GM19043 (cell line): ENCODE results near the gene ZBTB38.
A peak's percentile ranks its signal among the peaks of the same experiment; 100 is the strongest.

Experiments used
- ATAC-seq: cut with Tn5 transposase; IDR thresholded peaks from one replicate; pipeline ENCODE4 v1.9.1; 2021; ENCODE audit warnings: low read depth; ENCODE audit not compliant: unreplicated experiment

ZBTB38 gene

DNA sequence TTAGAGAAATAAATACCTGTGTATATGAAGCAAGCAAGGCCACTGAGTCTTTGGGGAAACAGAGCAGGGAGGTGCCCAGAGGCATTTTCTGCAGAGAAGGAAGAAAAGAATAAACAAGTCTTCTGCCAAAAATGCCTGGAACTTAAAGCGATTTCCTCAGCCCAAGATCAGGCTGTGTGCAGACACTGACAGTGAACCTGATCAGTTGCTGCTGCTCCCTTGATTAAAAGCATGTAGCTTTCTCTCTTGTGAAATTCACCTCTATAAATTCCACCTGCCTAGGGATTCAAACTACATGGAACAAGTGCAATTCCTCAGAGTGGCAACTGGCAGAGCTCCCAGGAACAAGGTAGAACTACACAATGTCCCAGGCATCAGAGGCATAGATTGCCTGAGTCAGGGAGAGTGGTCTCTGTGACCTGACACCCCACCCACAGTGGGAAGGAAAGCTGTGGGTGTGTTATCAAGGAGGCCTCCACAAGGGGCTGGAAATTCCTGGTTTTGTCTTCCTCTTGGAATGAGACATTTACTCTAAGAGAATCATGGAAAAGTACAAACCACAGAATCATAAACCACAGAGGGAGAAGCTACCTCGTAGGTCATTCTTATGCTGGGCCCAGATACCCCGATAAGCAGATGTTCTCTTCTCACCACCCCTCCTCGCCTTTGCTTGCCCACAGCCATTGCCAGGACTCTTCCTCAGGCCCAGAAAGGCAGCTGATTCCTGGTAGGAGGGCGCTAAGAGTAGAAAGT lies 1.8 kb upstream of the ZBTB38 start:
- ATAC-seq = no peak

DNA sequence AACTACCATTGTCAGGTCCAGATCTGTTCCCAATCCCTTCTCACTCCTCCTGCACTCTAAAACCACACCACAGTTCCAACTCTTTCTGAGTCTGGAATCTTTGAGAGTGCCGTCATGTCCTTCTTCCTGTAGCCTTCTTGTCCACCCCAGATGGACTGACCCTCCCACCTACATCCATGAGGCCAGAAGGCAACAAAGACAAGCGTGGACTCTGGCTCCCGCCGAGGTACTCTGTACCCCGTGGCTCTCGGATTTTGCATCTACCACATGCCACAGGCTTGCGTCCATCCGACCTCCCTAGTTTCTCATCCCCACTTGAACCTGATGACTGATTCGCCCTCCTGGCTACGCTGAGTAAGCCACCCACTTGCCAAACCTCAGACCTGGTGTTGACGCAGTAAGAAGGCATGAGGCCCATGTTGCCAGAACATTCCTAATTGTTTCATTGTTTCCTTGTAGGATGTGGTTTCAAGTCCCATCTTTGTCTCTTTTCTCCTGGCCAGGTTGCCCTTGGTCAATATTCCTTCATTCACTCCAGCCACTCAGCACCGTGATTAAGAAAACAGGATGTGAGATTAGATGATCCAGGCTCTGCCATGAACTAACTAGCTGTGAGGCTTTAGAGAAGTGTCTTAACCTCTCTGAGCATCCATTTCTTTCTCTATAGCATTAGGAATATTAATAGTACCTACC lies 1.1 kb upstream of the ZBTB38 start:
- ATAC-seq = no peak

GRCh38 chr3:141368925-141369794 lies 856 bp downstream of the ZBTB38 start:
- ATAC-seq = no peak

DNA sequence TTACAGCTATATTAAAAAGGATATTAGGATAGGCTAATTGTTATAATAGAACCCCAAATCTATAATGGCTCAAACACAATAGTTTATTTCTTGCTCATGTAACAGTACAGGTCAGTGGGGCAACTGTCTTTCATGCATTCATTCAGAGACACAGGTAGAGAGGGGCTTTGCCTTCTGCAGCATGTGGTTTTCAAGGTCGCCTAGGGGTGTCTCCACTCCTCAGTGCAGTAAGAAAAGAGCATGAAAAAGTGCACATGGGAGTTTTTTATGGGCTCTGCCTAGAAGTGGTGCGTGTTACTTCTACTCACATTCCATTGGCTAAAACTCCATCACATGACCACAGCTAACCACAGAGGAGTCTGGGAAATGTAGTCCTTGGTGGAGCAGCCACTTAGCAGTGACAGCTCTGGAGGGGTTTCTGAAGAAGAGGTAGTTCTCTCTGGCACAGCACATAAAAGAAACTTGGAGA lies 1.8 kb downstream of the ZBTB38 start:
- ATAC-seq = peak; percentile 89

DNA sequence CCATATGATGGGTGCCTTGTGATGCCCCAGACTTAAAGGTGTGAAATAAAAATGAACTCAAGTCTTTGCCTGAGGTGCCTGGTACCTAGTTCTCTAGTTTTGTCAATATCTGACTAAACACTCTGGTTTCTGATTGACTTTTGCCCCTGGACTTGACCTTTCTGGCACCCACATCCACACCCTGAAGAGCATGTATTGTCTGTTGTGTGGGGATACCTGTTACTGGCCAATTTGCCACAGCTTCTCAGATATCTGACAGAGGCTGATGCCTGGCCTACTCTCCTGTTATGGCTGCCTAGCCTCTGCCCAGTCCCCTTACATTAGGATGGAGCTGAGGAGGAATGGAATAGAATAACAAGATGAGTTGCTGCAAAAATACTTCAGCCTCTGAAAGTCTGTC lies 3.6 kb downstream of the ZBTB38 start:
- ATAC-seq = no peak

- ATAC-seq = no peak
These were observed 4.4 kb downstream of the ZBTB38 start for GRCh38 chr3:141372656-141373055.

- ATAC-seq = no peak
These were observed 4.9 kb downstream of the ZBTB38 start for GRCh38 chr3:141373232-141373631.

DNA sequence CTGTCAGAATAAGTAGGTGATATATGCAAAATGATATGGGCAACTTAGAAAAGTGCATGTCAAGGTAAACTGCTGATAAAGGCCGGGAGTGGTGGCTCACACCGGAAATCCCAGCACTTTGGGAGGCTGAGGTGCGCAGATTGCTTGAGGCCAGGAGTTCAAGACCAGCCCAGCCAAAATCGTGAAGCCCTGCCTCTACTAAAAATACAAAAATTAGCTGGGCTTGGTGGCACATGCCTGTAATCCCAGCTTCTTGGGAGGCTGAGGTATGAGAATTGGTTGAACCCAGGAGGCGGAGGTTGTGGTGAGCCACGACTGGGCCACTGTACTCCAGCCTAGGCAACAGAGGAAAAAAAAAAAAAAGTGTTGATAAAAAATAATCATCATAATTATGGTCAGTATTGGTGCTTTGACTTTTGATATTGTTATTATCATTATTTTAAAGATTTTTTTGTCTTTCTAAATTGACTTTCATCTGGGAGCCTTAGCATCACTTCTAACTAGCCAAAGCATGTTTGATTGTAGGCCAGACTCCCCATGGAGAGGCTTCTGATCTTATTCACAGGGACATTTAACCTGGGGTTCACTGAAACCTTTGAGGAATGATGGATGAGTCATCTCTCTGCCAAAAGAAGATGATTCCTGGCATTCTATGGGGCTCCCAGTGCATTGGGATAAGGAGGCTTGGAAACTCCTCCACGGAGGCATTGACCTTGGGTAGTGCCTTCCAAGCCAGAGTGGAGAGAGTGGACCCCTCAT lies 5.6 kb downstream of the ZBTB38 start:
- no peak for ATAC-seq

DNA sequence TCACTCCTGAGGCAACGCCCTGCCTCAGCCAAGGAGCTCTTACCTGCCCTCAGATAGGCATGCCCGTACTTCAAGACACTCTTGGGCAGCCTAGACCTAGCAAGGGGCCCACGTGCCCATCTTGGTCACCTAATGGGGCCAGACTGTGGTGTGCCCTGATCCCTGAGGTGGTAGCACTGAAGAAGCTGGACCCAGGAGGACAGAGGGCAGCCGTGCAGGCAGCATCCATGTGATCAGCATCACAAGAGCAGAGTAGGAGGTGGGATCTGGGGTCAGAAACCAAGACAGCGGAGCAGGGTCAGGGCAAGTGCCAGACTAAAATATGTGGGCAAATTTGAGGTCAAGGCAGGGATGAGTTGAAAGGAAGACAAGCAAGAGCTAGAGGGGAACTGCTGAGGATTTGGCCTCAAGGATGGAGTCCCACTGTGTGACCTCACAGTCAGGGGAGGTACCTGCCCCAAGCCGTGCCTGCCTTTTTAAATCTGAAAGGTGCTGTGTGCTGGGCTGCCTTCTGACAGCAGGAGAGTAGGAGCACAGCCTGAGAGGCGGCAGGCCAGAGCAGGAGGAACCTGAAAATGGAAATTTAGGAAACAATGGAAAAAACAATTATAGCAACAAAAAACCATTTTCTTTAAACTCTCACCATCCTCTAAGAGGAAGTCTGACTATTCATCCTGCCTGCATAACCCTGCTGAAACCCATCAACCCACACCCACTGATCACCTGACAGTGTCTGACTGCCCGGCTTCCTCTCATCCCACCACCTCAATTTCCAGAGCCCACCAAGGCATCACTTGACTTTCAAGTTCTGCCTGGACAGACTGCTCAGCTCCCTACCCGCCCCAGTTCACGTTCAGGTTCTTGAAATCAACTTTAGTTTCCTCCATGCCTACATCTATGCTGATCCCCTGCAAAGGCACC lies 7.3 kb downstream of the ZBTB38 start:
- ATAC-seq = no peak

- ATAC-seq = no peak
These were observed 9.1 kb downstream of the ZBTB38 start for GRCh38 chr3:141377377-141377776.

DNA sequence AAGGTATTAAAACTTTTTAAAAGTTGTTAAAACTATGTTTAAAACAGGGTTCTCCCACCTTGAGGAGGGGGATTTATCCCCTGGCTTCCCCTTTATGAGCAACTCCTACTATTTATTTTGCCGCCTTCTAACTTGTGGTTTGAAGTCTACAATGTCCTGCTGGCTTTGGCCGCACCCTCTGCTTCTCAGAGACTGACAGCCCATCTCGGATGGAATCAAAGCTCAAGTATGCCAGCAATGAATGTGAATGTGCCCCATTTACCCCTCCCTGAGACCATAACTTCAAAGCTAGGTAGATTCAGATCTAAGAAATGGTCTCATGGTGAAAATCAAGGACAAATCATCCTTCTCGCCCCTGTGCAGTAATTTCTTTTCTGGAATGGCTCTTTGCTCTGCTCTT lies 10.3 kb downstream of the ZBTB38 start:
- no peak for ATAC-seq

DNA sequence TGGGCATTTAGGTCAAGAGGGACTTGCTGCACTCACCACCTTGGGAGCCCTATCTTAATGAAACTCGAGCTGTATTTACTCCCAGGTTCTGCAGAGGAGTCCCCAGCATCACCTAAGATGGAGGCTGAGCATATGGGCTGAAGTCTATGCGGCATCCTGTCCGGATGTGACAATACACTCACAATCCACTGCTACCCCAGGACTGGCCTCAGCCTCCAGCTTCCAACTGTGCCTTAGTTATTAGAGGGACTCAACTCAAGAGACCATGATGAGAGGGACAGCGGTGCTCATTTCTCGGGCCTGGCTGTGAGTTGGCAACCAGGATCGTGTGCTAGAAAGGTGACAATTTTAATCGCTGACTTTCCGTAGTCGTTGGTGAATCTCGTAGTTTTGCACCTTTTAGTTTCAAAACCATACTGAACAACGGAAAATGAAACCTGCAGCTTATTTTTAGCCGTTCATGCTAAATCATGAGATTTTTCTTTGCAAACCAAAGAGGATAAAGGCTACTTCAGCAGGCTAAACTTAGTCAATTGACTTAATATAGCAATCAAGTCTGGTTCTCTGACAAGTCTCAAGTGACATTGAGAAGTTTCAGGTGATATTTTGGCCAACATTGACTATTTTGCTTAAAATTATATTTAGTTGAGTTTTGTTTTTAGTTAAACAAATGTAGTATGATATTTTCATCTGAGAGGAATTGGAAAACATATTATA lies 11.1 kb downstream of the ZBTB38 start:
- ATAC-seq = peak; percentile 63

DNA sequence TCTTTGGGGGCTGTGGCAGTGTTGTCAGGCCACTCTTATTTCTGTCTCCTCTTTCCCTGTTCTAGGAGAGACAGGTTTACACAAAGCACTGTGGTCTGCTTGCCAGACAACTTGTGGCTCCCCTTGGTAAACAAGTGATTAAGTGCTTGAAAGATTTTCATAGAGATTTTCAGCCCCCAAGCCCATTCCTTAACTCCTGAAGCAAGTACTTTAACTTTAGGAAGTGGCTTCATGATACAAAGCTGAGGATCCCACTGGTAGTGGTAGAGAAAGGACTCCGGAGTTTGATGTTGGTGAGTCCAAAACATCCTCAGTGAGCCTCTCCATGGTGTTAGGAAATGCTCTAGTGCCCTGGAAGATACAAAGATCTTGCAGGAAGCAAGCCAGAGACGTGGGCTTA lies 12.0 kb downstream of the ZBTB38 start:
- ATAC-seq = no peak

- no peak for ATAC-seq
These were observed 12.7 kb downstream of the ZBTB38 start for GRCh38 chr3:141380987-141381386.

DNA sequence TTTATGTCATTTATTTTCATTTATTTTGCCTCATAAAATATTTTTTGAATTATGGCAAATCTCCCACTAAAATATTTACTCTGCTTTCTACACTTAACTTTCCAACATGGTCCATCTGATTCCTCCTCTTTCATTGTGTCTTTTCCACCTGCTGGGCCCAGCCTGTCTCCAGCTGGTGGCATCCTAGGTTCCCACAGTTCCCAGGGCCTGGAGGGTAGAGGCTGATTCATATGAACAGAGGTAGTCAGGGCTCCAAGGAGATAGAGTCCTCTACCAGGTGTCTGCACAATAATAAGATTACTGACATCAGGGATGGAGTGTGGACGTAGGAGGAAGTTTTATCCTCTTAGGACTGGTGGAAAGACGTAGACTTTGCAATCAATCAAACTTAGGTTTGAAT lies 14.3 kb downstream of the ZBTB38 start:
- no peak for ATAC-seq

- ATAC-seq = no peak
These were observed 15.3 kb downstream of the ZBTB38 start for GRCh38 chr3:141383555-141384129.

- ATAC-seq = no peak
These were observed 15.9 kb downstream of the ZBTB38 start for GRCh38 chr3:141384157-141384556.

GRCh38 chr3:141384575-141384974 lies 16.3 kb downstream of the ZBTB38 start:
- no peak for ATAC-seq
